ENCODE measurements around the gene GNLY.

DNA sequence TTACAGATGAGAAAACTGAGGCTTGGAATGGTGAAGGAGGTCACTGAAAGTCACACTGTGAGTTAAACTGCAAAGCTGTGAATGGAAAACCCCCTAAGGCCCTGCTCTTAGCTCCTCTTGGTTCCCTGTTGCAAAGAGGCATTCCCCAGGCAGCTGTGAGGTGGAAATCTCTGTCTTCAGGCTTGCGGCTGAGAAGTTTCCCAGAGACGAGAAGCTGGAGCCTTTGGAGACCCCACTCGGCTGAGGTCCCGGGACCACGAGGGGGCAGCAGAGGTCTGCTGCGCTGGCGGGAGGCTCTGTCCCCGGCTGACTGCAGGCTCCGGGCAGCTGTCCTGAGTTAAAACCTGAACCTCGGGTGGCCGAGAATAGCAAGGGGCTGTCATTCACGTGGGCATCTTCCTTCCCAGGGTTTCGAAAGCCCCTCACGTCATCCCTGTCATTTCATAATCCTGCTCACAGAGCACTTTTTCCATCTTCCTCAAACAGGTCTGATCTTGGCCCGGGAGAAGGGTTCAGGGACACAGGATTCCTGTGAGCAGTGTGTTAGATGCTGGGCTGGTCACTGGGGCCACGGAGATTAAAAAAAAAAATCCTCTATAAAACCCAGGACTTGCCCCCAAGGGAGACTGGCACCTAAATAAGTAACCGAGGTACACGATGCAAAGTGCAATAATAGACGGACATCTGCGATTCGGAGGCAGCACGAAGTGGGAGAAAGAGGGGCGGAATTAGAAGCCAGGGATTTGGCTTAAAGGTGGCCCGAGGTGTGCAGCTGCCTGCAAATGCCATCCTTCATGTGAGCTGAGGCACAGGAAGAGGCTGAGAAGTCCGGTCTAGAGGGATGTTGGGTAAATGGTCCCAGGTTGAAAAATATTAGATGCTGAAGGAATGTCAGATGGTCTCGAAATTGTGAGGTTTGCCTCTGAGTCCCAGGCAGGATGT lies 35.0 kb downstream of the GNLY start:
- TF ChIP-seq POLR2A (IDR thresholded peaks at IDR 0.05; ENCODE audit: low read length): no peak
- no peak for TF ChIP-seq GATA1 (IDR thresholded peaks at IDR 0.05; ENCODE audit: low read depth, low read length)

Measured in erythroblast (primary cell).